K562 (cell line): ENCODE results near the gene BEST1. TPM values are rescaled to one million over a fixed set of nuclear protein-coding genes. Genes with fewer than 3 reads are reported as not detected.
A peak's percentile ranks its signal among the peaks of the same experiment; 100 is the strongest.

Experiments used
- CREM ChIP-seq: IDR thresholded peaks from 2 replicates; pipeline ENCODE4 v1.6.1; 2014; ENCODE audit warnings: antibody characterized with exemption, low read depth
- ETV5 ChIP-seq: sonication (generic); formaldehyde crosslinking; IDR thresholded peaks from 2 replicates; pipeline ENCODE4 v1.4.0; 2020; ENCODE audit warnings: low read depth, mild to moderate bottlenecking, missing genetic modification reagents
- FUS ChIP-seq: fragments of 200-400 bp; formaldehyde crosslinking; optimal IDR thresholded peaks from 2 replicates; pipeline ENCODE3; 2017; ENCODE audit warnings: low read depth, low read length
- NFYB ChIP-seq: IDR thresholded peaks from 2 replicates; pipeline ENCODE4 v1.6.1; 2011; ENCODE audit warnings: mild to moderate bottlenecking, moderate library complexity; ENCODE audit not compliant: insufficient read length; ENCODE audit errors: extremely low read depth
- PTTG1 ChIP-seq: fragments of 450-650 bp; IDR thresholded peaks from 2 replicates; pipeline ENCODE4 v1.6.1; 2016; ENCODE audit warnings: low read depth, mild to moderate bottlenecking, missing genetic modification characterization, missing compliant biosample characterization
- RBFOX2 ChIP-seq: fragments of 200-400 bp; formaldehyde crosslinking; IDR thresholded peaks from 2 replicates; pipeline ENCODE4 v1.6.1; 2017; ENCODE audit warnings: low read depth, mild to moderate bottlenecking, low read length, moderate library complexity
- RFX5 ChIP-seq: IDR thresholded peaks from 2 replicates; pipeline ENCODE4 v1.6.1; 2011; ENCODE audit warnings: low read depth, mild to moderate bottlenecking, improper control_type of control experiment, low read length
- polyA plus RNA-seq, 8 experiments: library from polyadenylated mRNA; depleted of rRNA in 4 of 8; stranded (reverse) in 5 of 8; unstranded in 3 of 8; fragments of >200 nt; fragmentation: Nextera tagmentation in 2 of 8; fragmentation: Illumina TruSeq in 1 of 8; extraction: Ambion mirVana in 2 of 8; extraction: Trizol in 1 of 8; gene quantifications; 2 replicates each; pipeline versions ENCODE4 v1.2.1 to v1.2.3, GENCODE V29; 2011 to 2014; ENCODE audit warnings: inconsistent platforms in 1 of 8, missing spikeins in 1 of 8
- total RNA-seq, 7 experiments: library from RNA; depleted of rRNA in 6 of 7; stranded (reverse); fragments of >200 nt in 6 of 7; fragmentation: Illumina TruSeq in 2 of 7; extraction: Trizol in 2 of 7; gene quantifications; 2 replicates each; pipeline versions ENCODE4 v1.2.1 to v1.2.3, GENCODE V29; 2011 to 2021; ENCODE audit warnings: low replicate concordance in 1 of 7
- TF ChIP-seq, protein P1 (sequence below): fragments of 450-650 bp; IDR thresholded peaks from 2 replicates; pipeline ENCODE4 v1.6.1; 2016; ENCODE audit warnings: mild to moderate bottlenecking, moderate library complexity
- TF ChIP-seq, protein P2 (sequence below): sonication (generic); formaldehyde crosslinking; IDR thresholded peaks from 2 replicates; pipeline ENCODE4 v1.8.0; 2022; ENCODE audit warnings: mild to moderate bottlenecking, missing genetic modification reagents

Gene BEST1
- total and polyA plus RNA-seq, 9 of the 15 experiments (the other 6 are each of a cell fraction or from before 2014, with no cell fraction given) = 0.07 to 1.3 (median 0.40) TPM

- TF ChIP-seq, protein P1, sequence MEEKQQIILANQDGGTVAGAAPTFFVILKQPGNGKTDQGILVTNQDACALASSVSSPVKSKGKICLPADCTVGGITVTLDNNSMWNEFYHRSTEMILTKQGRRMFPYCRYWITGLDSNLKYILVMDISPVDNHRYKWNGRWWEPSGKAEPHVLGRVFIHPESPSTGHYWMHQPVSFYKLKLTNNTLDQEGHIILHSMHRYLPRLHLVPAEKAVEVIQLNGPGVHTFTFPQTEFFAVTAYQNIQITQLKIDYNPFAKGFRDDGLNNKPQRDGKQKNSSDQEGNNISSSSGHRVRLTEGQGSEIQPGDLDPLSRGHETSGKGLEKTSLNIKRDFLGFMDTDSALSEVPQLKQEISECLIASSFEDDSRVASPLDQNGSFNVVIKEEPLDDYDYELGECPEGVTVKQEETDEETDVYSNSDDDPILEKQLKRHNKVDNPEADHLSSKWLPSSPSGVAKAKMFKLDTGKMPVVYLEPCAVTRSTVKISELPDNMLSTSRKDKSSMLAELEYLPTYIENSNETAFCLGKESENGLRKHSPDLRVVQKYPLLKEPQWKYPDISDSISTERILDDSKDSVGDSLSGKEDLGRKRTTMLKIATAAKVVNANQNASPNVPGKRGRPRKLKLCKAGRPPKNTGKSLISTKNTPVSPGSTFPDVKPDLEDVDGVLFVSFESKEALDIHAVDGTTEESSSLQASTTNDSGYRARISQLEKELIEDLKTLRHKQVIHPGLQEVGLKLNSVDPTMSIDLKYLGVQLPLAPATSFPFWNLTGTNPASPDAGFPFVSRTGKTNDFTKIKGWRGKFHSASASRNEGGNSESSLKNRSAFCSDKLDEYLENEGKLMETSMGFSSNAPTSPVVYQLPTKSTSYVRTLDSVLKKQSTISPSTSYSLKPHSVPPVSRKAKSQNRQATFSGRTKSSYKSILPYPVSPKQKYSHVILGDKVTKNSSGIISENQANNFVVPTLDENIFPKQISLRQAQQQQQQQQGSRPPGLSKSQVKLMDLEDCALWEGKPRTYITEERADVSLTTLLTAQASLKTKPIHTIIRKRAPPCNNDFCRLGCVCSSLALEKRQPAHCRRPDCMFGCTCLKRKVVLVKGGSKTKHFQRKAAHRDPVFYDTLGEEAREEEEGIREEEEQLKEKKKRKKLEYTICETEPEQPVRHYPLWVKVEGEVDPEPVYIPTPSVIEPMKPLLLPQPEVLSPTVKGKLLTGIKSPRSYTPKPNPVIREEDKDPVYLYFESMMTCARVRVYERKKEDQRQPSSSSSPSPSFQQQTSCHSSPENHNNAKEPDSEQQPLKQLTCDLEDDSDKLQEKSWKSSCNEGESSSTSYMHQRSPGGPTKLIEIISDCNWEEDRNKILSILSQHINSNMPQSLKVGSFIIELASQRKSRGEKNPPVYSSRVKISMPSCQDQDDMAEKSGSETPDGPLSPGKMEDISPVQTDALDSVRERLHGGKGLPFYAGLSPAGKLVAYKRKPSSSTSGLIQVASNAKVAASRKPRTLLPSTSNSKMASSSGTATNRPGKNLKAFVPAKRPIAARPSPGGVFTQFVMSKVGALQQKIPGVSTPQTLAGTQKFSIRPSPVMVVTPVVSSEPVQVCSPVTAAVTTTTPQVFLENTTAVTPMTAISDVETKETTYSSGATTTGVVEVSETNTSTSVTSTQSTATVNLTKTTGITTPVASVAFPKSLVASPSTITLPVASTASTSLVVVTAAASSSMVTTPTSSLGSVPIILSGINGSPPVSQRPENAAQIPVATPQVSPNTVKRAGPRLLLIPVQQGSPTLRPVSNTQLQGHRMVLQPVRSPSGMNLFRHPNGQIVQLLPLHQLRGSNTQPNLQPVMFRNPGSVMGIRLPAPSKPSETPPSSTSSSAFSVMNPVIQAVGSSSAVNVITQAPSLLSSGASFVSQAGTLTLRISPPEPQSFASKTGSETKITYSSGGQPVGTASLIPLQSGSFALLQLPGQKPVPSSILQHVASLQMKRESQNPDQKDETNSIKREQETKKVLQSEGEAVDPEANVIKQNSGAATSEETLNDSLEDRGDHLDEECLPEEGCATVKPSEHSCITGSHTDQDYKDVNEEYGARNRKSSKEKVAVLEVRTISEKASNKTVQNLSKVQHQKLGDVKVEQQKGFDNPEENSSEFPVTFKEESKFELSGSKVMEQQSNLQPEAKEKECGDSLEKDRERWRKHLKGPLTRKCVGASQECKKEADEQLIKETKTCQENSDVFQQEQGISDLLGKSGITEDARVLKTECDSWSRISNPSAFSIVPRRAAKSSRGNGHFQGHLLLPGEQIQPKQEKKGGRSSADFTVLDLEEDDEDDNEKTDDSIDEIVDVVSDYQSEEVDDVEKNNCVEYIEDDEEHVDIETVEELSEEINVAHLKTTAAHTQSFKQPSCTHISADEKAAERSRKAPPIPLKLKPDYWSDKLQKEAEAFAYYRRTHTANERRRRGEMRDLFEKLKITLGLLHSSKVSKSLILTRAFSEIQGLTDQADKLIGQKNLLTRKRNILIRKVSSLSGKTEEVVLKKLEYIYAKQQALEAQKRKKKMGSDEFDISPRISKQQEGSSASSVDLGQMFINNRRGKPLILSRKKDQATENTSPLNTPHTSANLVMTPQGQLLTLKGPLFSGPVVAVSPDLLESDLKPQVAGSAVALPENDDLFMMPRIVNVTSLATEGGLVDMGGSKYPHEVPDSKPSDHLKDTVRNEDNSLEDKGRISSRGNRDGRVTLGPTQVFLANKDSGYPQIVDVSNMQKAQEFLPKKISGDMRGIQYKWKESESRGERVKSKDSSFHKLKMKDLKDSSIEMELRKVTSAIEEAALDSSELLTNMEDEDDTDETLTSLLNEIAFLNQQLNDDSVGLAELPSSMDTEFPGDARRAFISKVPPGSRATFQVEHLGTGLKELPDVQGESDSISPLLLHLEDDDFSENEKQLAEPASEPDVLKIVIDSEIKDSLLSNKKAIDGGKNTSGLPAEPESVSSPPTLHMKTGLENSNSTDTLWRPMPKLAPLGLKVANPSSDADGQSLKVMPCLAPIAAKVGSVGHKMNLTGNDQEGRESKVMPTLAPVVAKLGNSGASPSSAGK = no peak
- no peak for TF ChIP-seq RFX5
- no peak for TF ChIP-seq PTTG1 (tag)
- TF ChIP-seq FUS = peak; percentile 51
- peak; percentile 61 for TF ChIP-seq NFYB
- TF ChIP-seq RBFOX2 = peak; percentile 95
- TF ChIP-seq, protein P2, sequence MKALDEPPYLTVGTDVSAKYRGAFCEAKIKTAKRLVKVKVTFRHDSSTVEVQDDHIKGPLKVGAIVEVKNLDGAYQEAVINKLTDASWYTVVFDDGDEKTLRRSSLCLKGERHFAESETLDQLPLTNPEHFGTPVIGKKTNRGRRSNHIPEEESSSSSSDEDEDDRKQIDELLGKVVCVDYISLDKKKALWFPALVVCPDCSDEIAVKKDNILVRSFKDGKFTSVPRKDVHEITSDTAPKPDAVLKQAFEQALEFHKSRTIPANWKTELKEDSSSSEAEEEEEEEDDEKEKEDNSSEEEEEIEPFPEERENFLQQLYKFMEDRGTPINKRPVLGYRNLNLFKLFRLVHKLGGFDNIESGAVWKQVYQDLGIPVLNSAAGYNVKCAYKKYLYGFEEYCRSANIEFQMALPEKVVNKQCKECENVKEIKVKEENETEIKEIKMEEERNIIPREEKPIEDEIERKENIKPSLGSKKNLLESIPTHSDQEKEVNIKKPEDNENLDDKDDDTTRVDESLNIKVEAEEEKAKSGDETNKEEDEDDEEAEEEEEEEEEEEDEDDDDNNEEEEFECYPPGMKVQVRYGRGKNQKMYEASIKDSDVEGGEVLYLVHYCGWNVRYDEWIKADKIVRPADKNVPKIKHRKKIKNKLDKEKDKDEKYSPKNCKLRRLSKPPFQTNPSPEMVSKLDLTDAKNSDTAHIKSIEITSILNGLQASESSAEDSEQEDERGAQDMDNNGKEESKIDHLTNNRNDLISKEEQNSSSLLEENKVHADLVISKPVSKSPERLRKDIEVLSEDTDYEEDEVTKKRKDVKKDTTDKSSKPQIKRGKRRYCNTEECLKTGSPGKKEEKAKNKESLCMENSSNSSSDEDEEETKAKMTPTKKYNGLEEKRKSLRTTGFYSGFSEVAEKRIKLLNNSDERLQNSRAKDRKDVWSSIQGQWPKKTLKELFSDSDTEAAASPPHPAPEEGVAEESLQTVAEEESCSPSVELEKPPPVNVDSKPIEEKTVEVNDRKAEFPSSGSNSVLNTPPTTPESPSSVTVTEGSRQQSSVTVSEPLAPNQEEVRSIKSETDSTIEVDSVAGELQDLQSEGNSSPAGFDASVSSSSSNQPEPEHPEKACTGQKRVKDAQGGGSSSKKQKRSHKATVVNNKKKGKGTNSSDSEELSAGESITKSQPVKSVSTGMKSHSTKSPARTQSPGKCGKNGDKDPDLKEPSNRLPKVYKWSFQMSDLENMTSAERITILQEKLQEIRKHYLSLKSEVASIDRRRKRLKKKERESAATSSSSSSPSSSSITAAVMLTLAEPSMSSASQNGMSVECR = peak; percentile 84
- peak; percentile 95 for TF ChIP-seq ETV5 (CRISPR knock-in tag)
- peak; percentile 58; the same call in 1 of the 2 replicates for TF ChIP-seq CREM
These were observed 17.2 kb downstream of the BEST1 start, which contains the start of gene FTH1 (continued) for GRCh38 chr11:61967116-61967923.
